ENCODE data around the gene TSPEAR.
"Not testable (repeated sequence)": the region's sequence is repeated elsewhere in the genome, so short reads cannot be mapped to it uniquely, and the experiment has no call there.

Gene TSPEAR

GRCh38 chr21:44511219-44511937 is 200.0 kb downstream of the TSPEAR start:
- DNase-seq, result no peak

GRCh38 chr21:44510508-44511218 is 200.7 kb downstream of the TSPEAR start:
- DNase-seq, result no peak

DNA sequence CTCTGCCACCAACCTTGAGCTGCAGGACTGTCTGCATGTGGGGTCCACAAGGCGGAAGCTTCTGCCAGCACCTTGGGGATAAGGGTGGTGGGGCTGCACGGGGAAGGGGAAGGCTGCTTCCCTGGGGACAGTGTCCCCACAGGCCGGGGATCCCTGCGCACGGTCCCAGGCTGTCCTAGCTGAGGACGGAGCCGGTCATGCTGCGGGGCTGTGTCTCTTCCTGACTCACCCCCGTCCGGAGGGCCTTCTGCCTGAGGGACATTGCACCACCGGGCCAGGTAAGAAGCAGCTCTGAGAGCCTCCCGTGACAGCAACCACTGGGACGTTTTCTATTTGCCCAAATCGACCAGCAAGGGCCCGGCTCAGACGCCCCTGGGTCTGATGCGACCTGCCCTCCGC is 201.3 kb downstream of the TSPEAR start:
- no peak for DNase-seq

- peak; percentile 92 for DNase-seq
Observed at GRCh38 chr21:44509539-44509938, 201.8 kb downstream of the TSPEAR start.

DNA sequence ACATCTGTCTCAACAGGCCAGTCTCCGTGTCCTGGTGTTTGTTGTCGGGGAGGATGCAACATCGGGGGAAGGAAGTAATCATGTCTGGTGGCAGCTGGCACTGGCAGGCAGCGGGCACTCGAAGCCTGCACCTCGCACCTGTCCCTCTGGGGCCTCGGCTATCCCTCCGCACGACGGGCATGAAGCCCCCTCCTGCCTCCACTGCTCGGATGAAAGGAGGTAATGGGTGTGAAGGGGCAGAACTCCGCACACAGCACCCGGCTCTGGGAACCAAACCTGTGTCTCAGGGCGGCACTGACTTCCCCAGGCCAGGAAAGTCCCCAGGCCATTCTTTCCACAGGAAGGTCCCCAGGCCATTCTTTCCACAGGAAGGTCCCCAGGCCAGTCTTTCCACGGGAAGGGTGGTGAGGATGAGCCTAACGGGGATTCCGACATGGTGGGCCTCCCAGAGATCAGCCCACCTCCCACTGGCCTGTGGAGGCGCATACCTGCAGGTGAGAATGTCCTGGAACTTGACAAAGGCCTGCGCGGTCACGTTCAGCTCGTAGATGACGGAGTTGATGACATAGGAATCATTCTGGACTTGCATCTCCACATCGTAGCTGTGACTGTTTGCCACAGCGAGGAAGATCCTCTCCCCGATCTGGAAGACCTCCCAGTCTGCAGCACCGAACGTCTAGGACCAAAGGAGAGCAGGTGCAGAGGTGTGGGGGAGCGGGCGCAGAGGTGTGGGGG is 202.5 kb downstream of the TSPEAR start:
- DNase-seq, result no peak

GRCh38 chr21:44508426-44508710 is 203.0 kb downstream of the TSPEAR start:
- no peak for DNase-seq

DNA sequence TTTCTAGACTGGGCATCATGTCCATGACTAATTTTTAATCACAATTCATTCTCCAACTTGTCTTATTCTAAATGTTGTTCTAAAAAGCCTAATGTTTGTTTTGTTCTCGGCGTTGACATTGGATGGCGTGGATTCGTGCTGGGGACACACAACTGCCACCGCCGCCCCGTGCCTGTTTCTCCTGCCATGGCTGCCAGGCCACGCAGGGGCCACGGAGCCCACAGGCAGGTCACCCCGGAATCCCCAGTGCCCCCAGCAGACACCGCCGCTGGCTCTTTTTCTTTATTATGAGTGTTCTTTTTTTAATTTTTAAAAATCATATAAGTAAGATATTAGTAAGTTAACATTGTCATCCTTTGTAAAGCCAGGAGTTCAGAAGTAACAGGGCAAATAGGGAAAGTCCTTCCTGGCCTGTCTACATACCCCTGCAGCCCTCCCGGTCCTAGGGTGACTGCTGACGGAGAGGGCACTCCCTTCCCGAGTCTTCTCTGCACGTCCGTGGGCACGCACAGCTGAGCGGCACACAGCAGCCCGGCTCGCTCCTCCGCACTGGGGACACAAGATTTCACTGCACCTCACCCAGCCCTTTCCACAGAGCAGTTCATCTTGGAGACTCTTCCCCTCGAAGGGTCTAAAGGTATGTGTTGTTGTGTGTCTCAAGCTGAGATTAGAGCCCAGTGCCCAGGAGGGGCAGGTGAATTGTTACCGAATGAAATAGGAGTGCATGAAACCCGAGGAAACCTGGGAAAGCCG is 203.5 kb downstream of the TSPEAR start:
- no peak for DNase-seq

GRCh38 chr21:44506279-44507255 is 204.8 kb downstream of the TSPEAR start:
- no peak for DNase-seq

DNA sequence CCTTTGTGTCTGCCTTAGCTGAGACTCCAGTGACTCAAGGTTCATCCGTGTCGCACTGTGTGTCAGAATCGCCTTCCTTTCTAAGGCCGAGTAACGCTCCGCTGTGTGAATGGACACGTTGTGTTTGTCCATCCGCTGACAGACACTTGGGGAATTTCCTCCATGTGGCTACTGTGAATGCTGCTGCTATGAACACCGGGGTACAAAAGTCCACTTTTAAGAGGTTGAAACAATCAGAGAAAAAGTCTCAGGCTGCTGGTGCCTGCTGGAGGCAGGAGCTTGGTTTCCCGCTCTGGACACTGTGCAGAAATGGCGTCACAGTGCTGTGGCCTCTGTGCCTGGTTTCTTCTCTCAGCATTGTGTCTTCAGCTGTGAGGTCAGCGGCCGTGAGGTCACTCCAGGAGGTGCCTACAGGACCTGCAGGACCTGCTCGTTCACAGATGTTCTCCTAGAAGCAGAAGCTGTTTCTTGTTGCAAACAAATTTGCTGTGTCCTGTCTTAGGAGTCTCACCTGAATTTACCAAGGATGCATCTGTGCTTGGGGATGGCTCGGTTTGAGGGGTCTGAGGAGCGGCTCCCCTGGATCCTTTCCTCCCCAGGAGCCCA is 205.6 kb downstream of the TSPEAR start:
- no peak for DNase-seq

GRCh38 chr21:44503901-44504399 is 207.4 kb downstream of the TSPEAR start:
- no peak for DNase-seq

DNA sequence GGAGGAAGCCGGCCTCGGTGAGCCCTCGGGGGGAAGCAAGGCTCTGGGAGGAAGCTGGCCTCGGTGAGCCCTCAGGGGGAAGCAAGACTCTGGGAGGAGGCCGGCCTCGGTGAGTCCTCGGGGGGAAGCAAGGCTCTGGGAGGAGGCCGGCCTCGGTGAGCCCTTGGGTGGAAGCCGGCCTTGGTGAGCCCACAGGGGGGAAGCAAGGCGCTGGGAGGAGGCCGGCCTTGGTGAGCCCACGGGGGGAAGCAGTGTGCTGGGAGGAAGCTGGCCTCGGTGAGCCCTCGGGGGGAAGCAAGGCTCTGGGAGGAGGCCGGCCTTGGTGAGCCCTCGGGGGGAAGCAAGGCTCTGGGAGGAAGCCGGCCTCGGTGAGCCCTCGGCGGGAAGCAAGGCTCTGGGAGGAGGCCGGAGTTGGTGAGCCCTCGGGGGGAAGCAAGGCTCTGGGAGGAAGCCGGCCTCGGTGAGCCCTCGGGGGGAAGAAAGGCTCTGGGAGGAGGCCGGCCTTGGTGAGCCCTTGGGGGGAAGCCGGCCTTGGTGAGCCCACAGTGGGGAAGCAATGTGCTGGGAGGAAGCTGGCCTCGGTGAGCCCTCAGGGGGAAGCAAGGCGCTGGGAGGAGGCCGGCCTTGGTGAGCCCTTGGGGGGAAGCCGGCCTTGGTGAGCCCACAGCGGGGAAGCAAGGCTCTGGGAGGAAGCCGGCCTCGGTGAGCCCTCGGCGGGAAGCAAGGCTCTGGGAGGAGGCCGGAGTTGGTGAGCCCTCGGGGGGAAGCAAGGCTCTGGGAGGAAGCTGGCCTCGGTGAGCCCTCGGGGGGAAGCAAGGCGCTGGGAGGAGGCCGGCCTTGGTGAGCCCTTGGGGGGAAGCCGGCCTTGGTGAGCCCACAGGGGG is 208.1 kb downstream of the TSPEAR start:
- DNase-seq, result not testable (repeated sequence)

- DNase-seq, result no peak
Observed at GRCh38 chr21:44502171-44502958, 209.0 kb downstream of the TSPEAR start.

DNA sequence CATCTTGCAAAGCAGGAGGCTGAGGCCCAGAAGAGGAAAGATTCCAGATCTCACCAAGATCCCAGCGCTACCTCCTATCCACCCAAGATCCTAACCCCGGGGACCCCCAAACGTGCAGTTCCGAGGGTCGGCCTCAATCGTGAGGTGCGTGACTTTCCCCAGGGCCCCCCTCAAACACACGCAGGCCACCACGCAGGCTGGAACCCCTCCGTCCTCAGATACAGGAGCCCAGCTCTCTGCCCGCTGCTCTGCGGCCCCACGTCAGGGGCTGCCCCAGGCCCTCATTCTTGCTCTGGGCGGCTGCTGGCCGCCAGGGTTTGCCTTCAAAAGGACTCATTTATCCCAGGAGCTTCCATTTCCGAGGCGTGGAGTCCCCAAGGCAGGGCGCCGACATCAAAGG is 211.3 kb downstream of the TSPEAR start:
- DNase-seq, result no peak

DNA sequence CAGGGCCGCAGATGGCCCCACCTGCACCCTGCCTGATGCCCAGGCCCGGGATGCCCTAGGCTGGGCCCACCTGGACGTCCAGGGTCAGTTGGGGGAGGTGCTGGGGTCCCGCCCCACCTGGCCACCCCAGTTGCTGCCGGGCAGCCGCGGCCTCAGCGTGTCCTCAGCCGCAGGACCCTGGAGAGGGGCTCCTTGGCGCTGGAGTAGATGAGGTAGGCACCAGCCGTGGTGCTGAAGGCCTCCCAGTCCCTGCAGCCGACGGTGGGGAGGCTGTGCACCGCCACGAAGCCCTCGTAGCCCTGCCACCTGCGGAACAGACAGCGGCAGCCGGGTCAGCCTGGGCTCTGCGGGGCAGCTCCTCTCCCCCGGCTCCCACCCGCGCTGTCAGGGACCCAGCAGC is 211.7 kb downstream of the TSPEAR start:
- DNase-seq, result no peak

DNA sequence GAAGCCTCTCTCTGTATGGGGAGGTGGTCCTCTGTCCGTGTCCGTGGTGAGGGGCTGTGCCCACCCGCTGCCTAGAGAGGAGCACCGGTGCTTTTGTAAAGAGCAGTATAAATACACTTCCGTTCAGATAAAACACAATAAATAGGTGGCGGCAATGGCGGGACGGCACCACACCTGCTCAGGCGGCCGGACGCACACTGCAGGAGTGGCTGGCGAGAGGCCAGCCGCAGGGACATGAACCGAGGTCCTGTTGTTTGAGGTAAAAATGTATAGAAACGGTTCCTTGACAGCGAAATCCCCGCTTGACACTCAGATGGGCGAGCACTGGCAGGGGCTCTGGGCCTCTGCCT is 212.2 kb downstream of the TSPEAR start:
- DNase-seq, result no peak

DNA sequence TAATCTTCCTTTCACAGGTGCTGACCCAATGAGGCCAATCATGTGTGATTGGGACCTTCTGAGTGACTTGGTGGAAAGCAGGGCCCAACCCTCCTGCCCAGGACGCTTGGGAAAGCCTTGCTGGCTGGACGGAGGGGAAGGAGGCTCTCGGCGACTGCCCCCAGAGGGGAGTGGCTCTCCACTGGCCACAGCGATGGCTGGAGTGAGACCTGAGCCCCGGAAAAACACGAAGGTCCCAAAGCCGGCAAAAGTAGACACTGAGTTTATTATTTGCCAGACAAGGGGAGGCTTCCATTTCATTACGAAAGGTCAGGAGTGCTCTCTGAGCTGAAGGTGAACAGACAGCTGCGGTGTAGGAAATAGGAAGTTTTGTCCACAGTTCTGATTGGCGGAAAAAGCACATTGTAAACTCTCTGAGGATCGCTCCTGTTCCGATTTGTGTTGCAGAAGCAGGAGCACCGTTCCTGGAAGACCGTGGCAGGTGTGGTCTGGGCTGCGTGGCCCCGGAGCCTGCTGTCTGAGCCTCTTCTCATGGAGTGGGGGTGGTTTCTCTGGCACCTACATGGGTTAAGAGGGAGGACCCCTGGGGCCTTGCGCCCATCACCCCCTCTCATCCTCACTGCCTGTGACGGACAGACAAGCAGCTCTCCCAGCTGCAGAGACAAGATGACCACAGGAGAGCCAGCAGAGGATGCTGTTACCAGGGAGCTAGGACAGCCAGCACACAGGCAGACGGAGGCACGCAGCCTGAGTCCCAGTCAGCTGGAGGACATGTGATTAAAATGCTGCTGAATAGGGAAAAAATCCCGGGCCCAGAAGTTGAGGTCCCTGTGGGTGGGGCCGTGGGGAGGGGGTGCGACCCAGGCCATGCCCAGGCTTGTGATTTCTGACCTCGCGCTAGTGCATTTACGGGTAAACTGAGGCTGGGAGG is 212.8 kb downstream of the TSPEAR start:
- DNase-seq, result no peak

DNA sequence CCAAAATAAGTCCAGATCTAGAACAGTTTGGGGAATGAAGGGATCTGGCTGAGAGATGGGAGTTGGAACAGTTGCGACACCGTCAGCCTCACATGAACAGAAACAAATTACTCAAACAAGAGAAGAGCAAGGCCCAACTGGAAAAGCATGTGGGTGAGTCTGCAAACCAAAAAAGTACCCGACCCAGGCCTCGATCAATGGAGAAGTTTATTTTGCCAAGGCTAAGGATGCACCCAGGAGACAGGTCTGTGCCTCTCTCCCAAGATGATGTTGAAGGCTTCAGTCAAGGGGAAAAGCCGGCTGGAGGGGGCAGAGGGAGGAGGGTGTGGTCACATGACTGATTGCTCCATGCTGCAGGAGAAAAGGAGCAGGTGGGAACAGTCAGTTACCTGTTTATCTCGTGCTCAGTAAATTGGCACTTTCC is 213.7 kb downstream of the TSPEAR start:
- peak; percentile 84 for DNase-seq
